SU-DHL-6 (cell line): ENCODE measurements around the gene ABHD8.

Experiments used
- CTCF ChIP-seq: fragments of 200-600 bp; sonication (generic); IDR thresholded peaks from one replicate; pipeline ENCODE4 v1.5.1; 2017; ENCODE audit warnings: antibody characterized with exemption, mild to moderate bottlenecking, low read length, moderate library complexity; ENCODE audit not compliant: insufficient read depth, poor library complexity, severe bottlenecking
- EZH2phosphoT487 ChIP-seq: fragments of 200-600 bp; sonication (generic), shearing (Covaris generic); conservative IDR thresholded peaks from 2 replicates; pipeline ENCODE4 v1.6.1; 2018; ENCODE audit warnings: mild to moderate bottlenecking, antibody characterized with exemption, low read length, moderate library complexity, mixed read lengths

GRCh38 chr19:17351815-17352435 is 48.7 kb upstream of the ABHD8 start:
- TF ChIP-seq CTCF (no peak), EZH2phosphoT487 (no peak)
